Activated CD8-positive, alpha-beta memory T cell treated with anti-CD3 and anti-CD28 coated beads, Interleukin-2, amount 50 U/mL, for 24 hours (primary cell): ENCODE results near the gene PIP5K1B.

Source experiments
- DNase-seq: peaks from one replicate; pipeline ENCODE4 v3.0.0-alpha.2; 2020; ENCODE audit errors: extremely low read depth

Gene PIP5K1B

DNA sequence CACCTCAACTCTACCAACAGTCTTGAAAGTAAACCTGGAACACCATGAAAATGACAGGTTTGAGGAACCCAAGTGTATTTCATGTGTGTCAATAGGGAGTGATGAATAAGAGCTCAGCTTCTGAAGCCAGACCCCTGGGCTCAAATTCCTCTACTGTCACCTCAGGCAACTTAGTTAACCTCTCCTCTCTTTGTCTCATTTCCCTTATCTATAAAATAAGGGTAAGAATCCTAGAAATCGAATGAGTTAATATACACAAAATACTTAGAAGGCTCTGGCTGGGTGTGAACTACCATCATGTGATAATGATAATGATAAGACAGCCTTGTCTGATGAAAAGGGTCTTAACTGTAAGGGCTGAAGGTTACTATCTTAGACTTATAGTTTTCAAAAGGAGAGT is 66.3 kb downstream of the PIP5K1B start:
- DNase-seq, result no peak

DNA sequence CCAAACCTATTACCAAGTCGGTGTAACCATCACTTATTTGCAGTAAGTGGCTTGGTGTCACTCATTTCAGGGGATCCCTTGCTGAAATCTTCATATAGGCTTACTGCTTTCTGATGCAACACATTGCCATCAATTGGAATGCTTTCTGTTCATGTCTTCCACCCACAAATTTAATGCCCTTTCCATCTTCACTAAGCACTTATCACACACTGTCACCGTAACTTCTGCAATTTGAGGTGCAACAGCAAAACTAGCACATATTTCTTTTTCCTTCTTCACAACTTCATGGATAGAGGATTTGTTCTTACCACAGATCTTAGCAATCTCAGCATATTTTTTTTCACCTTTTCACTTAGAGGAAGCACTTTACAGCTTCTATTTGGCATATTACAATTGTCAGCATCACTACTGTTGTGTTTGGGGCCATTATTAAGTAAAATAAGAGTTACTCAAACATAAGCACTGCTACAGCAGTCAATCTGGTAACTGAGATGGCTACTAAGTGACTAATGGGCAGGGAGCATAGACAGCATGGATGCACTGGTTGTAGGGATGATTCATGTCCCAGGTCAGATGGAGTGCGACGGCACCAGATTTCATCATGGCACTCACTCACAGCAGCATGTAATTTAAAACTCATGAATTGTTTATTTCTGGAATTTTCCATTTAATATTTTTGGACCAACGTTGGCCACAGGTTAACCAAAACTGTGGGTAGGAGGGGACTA is 70.1 kb downstream of the PIP5K1B start:
- no peak for DNase-seq

DNA sequence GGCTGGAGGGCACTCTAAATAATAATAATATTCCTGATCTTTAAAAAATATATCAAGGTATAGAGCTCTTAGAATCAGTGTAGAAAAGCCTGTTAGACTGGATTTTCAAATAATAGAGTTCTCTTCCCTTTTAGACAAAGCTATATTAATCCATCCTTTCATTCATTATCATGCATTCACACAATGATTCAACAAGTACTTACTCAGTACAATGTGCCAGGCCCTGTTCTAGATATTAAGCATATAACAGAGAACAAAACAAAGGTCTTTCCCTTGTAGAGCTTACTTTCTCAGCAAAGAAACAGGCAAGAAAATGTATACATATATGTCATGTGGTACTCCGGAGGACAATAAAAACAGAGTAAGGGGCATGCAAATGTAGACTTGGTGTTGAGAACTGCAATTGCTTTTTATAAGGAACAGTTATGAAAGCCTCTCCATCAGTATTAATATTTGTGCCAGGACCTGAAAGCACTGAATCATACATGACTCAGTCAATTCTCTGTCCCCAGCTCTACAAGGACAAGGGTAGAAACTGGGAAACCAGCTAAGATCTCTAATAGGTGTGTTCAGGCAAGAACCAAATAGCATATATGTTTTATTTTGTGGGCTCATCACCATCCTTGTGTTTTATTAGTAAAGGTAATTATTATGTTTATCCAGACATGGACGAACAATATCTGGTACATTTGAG is 72.2 kb downstream of the PIP5K1B start:
- DNase-seq, result no peak

DNA sequence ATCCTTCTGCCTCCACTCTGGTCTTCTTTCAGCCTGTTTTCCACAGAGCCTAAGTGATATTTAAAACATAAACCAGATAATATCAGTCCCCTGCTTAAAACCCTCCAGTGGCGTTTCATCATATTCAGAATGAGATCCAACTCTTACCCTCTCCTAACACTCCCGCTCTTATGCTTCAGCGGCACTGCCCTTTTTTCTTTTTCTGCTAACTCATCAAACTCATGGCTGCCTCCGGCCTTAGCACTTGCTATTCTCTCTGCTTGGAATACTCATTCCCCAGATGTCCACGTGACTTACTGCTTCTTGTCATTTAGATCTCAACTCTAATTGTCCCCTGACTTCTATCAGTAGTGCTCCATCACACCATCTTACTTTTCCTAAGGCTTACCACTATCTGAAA is 73.6 kb downstream of the PIP5K1B start:
- no peak for DNase-seq

DNA sequence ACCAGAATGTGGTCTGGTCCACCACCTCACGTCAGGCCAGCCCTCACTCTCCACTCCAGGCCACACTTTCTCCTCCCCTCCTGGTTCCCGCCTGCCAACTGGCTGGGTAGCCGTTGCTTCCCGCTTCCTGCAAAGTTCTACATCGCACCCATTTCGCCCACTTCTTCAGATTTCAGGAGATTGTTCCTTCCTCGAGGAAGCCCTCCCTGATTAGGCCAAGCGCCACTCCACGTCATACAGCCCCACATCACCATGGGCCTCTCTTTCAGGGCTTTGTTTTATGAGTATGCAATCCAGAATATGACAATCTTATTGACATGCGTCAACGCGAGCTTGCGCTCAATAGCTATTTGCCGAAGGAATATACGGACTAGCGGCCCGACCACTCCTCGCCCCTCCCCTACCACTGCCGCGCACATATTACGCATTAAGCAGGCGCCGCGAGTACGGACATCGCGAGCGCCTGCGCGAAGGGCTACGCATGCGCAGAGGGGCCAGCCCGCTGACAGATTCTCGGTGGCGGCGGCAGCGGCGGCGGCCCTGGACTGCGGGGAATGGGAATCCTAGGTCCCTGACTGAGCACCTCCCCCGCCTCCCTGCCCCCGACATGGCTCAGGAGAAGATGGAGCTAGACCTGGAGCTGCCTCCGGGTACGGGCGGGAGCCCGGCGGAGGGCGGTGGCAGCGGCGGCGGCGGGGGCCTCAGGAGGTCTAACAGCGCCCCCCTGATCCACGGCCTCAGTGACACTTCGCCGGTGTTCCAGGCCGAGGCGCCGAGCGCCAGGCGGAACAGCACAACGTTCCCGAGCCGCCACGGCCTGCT is 74.7 kb downstream of the PIP5K1B start:
- DNase-seq, result peak; percentile 82

- DNase-seq, result no peak
These were observed 75.3 kb downstream of the PIP5K1B start for GRCh38 chr9:68780380-68780712.

- no peak for DNase-seq
These were observed 75.7 kb downstream of the PIP5K1B start for GRCh38 chr9:68780720-68781119.

- DNase-seq, result no peak
These were observed 76.9 kb downstream of the PIP5K1B start for GRCh38 chr9:68781928-68782327.

DNA sequence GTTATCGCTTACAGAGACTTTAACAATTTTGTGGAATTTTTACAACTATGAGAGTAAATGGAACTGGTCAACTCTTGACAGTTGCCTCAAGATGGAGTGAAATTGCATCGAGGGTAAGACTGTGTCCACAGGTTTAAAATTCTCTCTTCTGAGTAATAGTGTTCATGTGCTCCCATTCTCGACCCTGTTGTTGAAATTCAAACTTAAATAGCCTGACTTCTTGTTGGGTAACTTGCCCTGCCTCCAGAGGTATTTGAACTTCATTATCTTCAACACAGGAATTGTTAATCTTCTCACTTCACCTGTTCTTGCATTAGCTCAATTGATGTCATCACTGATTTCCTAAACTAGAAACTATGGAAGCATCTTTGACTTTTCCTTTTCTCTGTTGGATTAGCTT is 77.5 kb downstream of the PIP5K1B start:
- no peak for DNase-seq

- no peak for DNase-seq
These were observed 80.9 kb downstream of the PIP5K1B start for GRCh38 chr9:68785965-68786364.

- DNase-seq, result no peak
These were observed 86.1 kb downstream of the PIP5K1B start for GRCh38 chr9:68791169-68791568.

DNA sequence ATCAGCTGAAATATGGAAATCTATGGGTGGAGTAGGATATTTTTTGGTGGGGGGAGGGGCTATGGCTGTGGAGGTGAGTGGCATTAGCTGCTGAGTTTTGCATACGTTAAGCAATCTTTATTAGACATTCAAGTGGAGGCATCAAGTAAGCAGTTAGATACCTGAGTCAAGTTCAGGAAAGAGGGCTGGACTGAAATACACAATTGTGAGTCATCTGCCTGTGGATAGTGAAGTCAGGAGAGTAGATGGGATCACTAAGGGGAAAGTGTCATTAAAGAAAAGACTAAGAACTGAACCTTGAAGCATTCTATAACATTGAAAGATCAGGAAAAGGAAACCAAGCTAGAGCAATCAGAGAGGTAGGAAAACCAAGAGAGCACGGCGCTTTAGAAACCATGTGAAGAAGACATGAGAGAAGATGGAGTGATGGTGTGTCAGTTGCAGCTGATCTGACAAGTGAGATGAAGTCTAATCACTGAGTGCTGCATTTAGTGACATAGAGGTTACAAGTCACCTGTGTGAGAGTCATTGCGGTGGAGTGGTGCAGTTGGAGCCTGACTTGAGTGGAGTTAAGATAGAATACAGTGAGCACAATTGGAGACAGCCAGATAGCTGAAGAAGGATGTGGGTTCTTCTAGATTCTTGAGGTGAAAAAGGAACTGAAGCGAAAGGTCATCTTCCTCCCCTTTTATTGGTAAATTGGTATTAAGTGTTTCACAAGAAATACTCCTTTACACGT is 88.7 kb downstream of the PIP5K1B start:
- no peak for DNase-seq

DNA sequence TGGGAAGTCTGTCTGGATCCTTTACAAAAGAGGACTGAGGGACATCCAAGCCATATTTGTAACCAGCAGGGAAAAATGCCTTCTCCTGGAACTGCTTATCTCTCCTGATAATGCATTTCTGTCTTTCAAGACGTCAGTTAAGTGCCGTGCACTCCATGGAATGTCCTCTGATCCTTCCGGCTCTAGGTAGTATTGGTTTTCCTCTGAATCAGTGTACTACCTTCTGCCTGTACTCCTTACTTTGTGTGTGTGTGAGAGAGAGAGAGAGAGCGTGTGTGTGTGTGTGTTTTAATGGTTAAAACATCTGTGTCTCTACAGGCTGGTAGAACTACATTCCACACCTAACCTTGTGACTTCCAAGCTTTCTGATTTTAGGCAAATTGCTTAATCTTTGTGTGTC is 89.9 kb downstream of the PIP5K1B start:
- no peak for DNase-seq

DNA sequence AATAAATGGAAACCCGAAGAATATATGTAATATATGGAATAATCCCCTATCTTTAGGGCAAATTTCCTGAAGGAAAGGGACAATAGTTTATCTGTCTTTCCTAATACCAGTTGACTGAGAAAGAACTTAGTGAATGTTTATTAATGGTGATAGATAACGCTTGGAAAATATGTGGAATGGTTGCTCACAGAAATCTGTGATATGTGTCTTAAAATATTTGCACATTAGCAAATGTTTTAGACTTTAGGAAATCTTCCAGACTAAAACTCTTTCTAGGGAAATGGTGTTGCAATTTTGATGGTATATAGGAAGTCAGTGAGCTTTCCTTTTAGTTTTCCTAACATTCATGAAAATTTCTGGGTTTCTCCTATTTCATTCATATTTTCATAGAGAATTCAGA is 90.4 kb downstream of the PIP5K1B start:
- no peak for DNase-seq

DNA sequence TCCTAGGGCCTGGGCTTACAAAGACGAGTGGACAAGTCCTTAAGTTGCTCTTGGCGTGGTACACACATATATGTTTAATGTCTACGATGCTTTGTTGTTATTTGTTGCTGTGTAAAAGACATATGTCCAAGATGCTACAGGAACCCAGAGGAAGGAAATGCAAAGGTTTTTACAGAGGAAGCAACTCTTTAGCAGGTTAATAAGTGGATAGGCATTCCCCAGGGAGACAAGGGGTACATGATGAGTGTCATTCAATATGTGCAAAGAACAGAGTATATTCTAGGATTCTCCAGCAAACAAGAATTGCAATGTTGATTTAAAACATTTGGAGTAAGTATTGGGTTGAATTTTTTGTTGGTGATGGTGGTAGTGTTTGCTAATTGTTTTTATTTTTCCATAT is 92.1 kb downstream of the PIP5K1B start:
- DNase-seq, result no peak

- DNase-seq, result no peak
These were observed 93.4 kb downstream of the PIP5K1B start for GRCh38 chr9:68798423-68798822.

DNA sequence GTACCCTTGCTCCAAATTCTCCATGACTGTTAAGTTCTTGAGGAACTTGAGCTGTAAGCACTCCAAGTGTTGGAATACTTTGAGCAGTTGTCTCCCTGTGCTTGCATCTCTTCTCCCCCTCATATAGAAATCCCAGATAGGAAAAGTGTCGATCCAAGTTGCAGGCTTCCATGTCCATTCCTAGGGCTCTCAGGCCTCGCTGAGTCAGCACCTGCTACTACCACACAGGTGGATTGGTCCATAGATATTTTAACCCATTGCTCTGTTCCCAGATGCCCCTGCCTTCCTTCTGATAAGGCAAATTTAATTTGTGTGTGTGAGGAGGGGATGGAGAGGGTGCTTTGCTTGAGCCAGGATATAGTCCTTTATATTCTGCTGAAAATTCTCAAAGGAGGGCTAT is 95.8 kb downstream of the PIP5K1B start:
- no peak for DNase-seq

DNA sequence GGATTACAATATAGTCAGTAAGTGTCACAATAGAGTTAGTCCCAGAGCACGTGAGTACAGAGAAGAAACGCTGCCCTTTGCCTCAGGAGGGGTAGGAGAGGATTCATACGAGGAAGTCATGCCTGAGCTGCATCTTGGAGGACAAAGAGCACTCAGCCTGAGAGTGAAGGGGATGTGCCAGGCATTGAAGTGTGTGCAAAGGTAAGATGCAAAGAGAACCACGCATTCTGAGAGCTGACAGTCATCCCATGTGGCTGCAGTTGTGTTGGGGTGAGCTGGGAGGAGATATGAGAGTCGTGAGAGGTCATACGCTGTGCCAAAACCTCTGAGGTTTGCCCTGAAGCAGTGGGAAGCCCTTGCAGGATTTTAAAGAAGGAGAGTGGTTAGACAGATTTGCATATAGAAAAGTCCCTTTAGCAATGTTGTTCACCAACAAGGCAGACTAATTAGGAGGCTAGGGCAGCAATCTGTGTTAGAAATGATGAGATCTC is 97.5 kb downstream of the PIP5K1B start:
- no peak for DNase-seq

DNA sequence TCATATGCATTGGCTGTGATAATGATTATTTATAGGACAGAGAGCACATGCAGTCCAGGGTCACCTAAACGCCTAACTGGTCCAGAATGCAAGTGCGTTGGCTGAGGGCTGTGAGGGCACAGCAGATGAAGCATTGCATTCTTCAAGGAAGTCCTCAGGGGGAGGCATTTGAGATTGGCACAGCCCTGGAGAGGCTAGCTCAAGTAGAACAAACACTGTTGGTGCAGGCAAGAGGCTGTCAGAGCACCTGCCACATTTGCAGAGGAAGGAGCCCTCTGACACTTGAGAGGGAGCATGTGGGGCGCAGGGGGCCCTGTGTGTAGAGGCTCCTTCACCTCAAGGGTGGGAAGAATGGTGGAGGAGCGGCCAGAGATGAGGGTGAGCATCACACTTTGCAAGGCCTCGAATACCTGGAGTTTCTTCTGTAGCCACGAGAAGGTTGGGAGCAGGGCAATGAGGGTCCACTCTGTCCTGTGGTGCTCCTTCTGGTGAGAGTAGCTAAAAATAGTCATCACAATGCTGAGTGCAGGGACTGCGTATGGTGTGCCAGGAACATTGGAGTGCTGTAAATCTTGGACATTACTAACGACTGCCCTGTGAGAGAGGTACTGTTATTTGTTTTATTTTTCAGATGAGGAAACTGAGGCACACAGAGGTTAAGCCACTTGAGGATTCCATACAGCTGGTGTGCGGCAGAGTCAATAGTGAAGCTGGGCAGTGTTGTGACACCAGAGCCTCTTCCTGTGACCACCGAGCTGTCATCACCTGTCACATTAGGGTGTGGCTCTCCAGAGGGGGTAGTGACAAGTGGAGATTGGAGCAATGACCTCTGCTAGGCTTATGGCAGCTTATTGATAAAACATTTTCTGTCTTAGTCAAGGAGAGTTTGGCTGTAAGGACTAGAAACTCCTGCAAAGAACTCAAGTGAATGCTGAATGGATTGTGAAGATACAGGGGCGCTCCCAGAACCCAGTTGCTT is 100.2 kb downstream of the PIP5K1B start:
- DNase-seq, result no peak

DNA sequence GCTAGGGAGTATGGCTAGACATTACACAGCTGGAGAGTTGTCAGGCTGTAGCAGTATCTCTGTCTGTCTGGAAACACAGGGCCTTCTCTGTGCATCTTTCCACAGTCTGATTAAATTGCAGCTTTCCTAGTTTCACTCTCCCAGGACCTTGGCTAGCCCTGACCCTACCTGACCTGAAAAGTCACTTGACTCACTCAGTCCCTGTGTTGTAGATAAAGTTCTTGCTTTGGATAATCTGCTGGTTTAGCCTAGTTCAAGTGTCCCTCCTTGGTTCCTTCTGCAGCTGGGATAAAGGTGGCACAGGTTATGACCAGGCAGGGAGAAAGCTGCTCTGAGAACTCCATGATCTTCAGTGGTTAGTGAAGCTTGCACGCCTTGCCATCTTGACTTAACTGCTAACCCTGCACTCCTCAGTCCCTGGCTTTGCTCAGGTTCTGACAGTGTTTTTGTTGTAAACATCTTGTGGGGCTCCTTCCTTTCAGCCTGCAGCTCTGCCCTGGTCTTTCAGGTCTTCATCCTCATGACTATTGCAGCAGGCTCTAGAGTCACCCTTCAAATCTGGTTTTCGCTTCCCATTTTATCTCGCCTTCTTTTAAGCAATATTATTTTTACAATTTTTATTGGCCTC is 101.0 kb downstream of the PIP5K1B start:
- no peak for DNase-seq
